Kidney epithelial cell (primary cell): ENCODE data around the gene GGA1. TPM values are rescaled to one million over a fixed set of nuclear protein-coding genes. Genes with fewer than 3 reads are reported as not detected.

Experiments
- DNase-seq: peaks from one replicate; pipeline ENCODE4 v3.0.0-alpha.2; 2010; ENCODE audit warnings: low read depth
- H3K27me3 ChIP-seq: 2 replicates; pipeline ENCODE4 v1.6.0; 2011; ENCODE audit warnings: low read length; ENCODE audit not compliant: control insufficient read depth, insufficient read depth
- H3K36me3 ChIP-seq: 2 replicates; pipeline ENCODE4 v1.5.1; 2011; ENCODE audit warnings: low read length; ENCODE audit not compliant: control insufficient read depth, insufficient read depth
- H3K4me3 ChIP-seq: 2 replicates; pipeline ENCODE4 v1.5.1; 2011; ENCODE audit warnings: low read depth, mild to moderate bottlenecking, control low read depth, low read length
- total RNA-seq: library from RNA; depleted of rRNA; stranded (reverse); fragments of >200 nt; gene quantifications from 2 replicates; pipeline ENCODE4 v1.2.3, GENCODE V29; 2015
- TF ChIP-seq, protein P1 (sequence below): IDR thresholded peaks from 2 replicates; pipeline ENCODE4 v1.5.1; 2011; ENCODE audit warnings: mild to moderate bottlenecking, moderate library complexity, low read length, control low read depth, inconsistent platforms; ENCODE audit not compliant: insufficient read depth, poor library complexity, severe bottlenecking

The GGA1 gene
- total RNA-seq, 1 donor from 2014 or later, result 65.9 TPM

DNA sequence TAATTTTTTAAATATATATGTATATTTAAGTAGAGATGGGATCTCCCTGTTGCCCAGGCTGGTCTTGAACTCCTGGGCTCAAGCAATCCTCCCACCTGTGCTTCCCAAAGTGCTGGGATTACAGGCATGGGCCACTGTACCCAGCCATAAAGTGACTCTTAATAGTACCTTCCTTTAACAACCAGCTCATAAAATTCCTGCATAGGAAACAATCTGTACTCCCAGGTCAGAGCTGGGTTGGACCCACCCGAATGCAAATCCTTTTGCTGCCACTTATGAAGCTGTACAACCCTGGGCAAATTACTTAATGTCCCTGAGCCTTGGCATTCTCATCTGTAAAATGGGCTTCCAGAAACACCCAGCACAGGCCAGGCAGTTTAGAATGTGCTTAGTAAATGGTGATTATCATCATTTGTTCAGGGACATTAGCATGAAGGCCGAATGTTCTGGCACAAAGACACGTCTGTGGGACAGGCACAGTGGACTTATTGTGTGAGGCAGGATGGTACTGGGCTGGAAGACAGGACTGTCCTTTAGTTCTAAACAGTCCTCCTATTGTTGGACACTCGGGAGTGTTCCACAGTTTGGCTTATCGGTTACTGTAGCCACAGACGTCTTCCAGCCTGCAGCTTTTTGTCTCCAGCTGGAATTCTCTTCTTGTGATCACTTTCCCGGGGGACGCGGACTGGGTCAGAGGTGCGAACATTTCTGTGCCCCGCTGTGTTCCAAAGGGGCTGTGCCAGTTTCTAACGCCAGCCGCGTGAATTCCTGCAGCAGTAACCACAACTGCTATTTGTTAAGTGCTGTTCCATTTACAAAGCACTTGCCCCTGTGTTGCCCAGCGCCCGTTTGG lies 55.8 kb downstream of the GGA1 start:
- Histone ChIP-seq H3K36me3 (peaks cover 1% of the 10 kb centered on the region), H3K27me3 (no peaks in the 10 kb centered on the region), H3K4me3 (no peak overlapping the region)
- TF ChIP-seq, protein P1, sequence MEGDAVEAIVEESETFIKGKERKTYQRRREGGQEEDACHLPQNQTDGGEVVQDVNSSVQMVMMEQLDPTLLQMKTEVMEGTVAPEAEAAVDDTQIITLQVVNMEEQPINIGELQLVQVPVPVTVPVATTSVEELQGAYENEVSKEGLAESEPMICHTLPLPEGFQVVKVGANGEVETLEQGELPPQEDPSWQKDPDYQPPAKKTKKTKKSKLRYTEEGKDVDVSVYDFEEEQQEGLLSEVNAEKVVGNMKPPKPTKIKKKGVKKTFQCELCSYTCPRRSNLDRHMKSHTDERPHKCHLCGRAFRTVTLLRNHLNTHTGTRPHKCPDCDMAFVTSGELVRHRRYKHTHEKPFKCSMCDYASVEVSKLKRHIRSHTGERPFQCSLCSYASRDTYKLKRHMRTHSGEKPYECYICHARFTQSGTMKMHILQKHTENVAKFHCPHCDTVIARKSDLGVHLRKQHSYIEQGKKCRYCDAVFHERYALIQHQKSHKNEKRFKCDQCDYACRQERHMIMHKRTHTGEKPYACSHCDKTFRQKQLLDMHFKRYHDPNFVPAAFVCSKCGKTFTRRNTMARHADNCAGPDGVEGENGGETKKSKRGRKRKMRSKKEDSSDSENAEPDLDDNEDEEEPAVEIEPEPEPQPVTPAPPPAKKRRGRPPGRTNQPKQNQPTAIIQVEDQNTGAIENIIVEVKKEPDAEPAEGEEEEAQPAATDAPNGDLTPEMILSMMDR, result no peak
- no peak for DNase-seq

- TF ChIP-seq, protein P1, result no peak
- peaks cover 1% of the 10 kb centered on the region for H3K36me3 ChIP-seq
- H3K27me3 ChIP-seq, result no peaks in the 10 kb centered on the region
These were observed 56.9 kb downstream of the GGA1 start for GRCh38 chr22:37665487-37665886.

GRCh38 chr22:37669586-37669985 lies 61.0 kb downstream of the GGA1 start:
- Histone ChIP-seq H3K36me3 (peaks cover 1% of the 10 kb centered on the region), H3K27me3 (no peaks in the 10 kb centered on the region), H3K4me3 (no peak overlapping the region)
- TF ChIP-seq, protein P1, result no peak
- no peak for DNase-seq

More at GRCh38 chr22:37665487-37665886, 56.9 kb downstream of the GGA1 start:
- H3K4me3 ChIP-seq, result no peak overlapping the region
- no peak for DNase-seq

DNA sequence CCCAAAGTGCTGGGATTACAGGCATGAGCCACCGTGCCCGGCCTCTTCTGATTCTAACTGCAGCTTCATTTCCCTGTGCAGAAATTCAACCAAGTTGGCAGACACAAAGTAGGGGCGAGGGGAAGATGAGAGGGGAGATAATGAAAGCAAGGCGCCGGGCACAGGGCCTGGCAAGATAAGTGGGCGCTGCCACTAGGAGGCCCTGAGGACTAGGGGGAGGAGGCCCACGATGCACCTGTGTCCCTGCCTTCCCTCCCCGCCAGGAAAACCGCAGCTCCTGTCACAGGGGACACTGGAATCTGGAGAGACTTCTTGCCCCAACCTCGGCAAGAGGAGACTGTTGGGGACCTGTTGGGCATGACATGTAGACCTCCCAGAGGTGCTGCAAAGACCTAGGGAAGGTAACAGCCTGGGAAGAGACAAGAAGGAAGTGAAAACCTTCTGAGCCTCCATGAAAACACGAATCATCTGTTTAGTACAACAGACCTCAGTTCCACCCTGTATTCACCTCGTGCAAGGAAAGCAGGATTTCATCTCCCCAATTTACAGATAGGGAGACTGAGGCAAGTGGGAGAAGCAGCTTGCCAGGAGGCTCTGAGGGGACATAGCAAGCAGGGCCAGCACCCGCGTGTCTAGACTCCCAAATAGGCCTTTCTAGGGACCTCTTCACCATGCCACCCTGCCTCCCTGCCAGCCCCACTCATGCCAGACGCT lies 63.7 kb downstream of the GGA1 start:
- TF ChIP-seq, protein P1, result no peak
- DNase-seq, result no peak
- Histone ChIP-seq H3K4me3 (no peak overlapping the region), H3K27me3 (no peaks in the 10 kb centered on the region), H3K36me3 (no peaks in the 10 kb centered on the region)

DNA sequence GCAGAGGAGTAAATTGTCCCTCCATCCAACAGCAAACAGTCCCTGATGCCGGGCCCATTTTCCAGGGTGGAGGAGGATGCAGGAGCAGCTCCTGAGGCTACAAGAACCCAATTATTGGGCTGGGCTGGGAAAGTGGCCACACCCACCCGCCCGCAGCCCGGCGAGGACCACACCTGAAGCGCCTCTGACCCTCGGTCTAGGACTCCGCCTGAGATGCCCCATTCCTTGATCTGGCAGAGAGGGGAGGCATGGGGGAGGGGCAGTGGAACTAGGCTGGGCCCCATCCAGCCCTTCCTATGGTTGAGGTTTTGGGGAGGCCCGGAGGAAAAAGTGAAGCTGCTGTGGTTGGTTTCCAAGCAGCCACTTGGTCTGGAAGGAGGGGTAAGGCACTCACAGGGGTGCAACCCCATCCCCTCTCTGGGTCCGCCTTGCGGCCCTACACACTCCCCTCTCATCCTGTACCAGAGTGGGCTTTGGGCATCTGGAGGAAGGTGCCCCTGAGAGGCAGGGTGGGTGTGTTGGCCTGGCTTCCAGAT lies 64.4 kb downstream of the GGA1 start:
- Histone ChIP-seq H3K27me3 (no peaks in the 10 kb centered on the region), H3K4me3 (no peak overlapping the region), H3K36me3 (no peaks in the 10 kb centered on the region)
- DNase-seq, result no peak
- TF ChIP-seq, protein P1, result no peak
